ENCODE measurements around the gene RPTOR. TPM values are rescaled to one million over a fixed set of nuclear protein-coding genes. Genes with fewer than 3 reads are reported as not detected.

Gene RPTOR
- total and polyA plus RNA-seq, 2 donors (not counting 3 experiments of a cell fraction or from before 2014, with no cell fraction given): 10.7 to 41.8 TPM

DNA sequence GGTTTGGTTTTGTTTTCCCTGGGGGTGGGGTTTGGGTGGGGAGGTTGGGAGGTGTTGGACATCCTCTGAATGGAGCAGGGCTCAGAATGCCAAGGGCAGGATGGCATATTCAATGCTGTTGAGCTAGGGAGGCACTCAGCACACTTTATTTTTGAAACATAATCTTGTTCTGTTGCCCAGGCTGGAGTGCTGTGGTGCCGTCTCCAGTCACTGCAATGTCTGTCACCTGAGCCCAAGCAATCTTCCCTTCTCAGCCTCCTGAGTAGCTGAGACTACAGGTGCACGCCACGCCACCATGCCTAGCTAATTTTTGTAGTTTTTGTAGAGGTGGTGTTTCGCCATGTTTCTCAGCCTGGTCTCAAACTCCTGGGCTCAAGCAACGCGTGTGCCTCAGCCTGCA, 186.1 kb downstream of the RPTOR start:
- no peak for DNase-seq (ENCODE audit: low read depth, low spot score)
- Histone ChIP-seq H3K27ac (ENCODE audit: insufficient read depth, low read depth, low read length) (no peak overlapping the region), H3K4me2 (ENCODE audit: insufficient read depth, low read length) (no peak overlapping the region), H3K9me3 (replicated peaks; ENCODE audit: control insufficient read depth, insufficient read depth, low read length) (no peaks in the 10 kb centered on the region), H3K9ac (replicated peaks; ENCODE audit: extremely low read depth, insufficient read depth, low read length) (no peak overlapping the region), H3K4me3 (replicated peaks in 1 of 3; ENCODE audit: insufficient read depth in 1 of 3, low read depth in 1 of 3, low read length in 3 of 3) (no peak overlapping the region), H3K36me3 (ENCODE audit: control insufficient read depth in 2 of 2, extremely low read depth in 1 of 2, insufficient read depth in 2 of 2, low read length in 2 of 2) (no peaks in the 10 kb centered on the region), H3K79me2 (ENCODE audit: control insufficient read depth, insufficient read depth, low read length) (no peaks in the 10 kb centered on the region), H4K20me1 (replicated peaks; ENCODE audit: control insufficient read depth, extremely low read depth, insufficient read depth, low read length) (no peaks in the 10 kb centered on the region), H3K9me1 (replicated peaks; ENCODE audit: control insufficient read depth, extremely low read depth, insufficient read depth, low read length) (no peaks in the 10 kb centered on the region), H3K27me3 (ENCODE audit: control insufficient read depth in 2 of 2, insufficient read depth in 2 of 2, low read length in 2 of 2) (no peaks in the 10 kb centered on the region), H2AFZ (ENCODE audit: low read depth, low read length) (no peak overlapping the region), H3K4me1 (ENCODE audit: control insufficient read depth, extremely low read depth, insufficient read depth, low read length) (no peaks in the 10 kb centered on the region)
- intact Hi-C loops (cut with micrococcal nuclease): no loop called here
- POLR2A ChIA-PET: no interaction called here
- TF ChIP-seq POLR2AphosphoS5 (IDR thresholded peaks at IDR 0.05; ENCODE audit: insufficient read depth, low read depth, low read length): no peak
- no peak for TF ChIP-seq FOS (IDR thresholded peaks at IDR 0.05; ENCODE audit: borderline replicate concordance, insufficient read depth, low read length)
- no peak for TF ChIP-seq EZH2 (IDR thresholded peaks at IDR 0.05; ENCODE audit: borderline replicate concordance, low read depth, low read length, severe bottlenecking)
- TF ChIP-seq, protein P1, sequence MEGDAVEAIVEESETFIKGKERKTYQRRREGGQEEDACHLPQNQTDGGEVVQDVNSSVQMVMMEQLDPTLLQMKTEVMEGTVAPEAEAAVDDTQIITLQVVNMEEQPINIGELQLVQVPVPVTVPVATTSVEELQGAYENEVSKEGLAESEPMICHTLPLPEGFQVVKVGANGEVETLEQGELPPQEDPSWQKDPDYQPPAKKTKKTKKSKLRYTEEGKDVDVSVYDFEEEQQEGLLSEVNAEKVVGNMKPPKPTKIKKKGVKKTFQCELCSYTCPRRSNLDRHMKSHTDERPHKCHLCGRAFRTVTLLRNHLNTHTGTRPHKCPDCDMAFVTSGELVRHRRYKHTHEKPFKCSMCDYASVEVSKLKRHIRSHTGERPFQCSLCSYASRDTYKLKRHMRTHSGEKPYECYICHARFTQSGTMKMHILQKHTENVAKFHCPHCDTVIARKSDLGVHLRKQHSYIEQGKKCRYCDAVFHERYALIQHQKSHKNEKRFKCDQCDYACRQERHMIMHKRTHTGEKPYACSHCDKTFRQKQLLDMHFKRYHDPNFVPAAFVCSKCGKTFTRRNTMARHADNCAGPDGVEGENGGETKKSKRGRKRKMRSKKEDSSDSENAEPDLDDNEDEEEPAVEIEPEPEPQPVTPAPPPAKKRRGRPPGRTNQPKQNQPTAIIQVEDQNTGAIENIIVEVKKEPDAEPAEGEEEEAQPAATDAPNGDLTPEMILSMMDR (IDR thresholded peaks at IDR 0.05; ENCODE audit: extremely low read depth in 1 of 2, insufficient read depth in 1 of 2, low read depth in 1 of 2, low read length in 2 of 2): no peak
- TF ChIP-seq GATA2 (IDR thresholded peaks at IDR 0.05; ENCODE audit: insufficient read depth, insufficient read length, low read depth, low read length): no peak
- no peak for TF ChIP-seq POLR2A (IDR thresholded peaks at IDR 0.05; ENCODE audit: low read depth, low read length)
- no peak for TF ChIP-seq MYC (IDR thresholded peaks at IDR 0.05; ENCODE audit: low read depth, low read length)
- TF ChIP-seq, protein P2, sequence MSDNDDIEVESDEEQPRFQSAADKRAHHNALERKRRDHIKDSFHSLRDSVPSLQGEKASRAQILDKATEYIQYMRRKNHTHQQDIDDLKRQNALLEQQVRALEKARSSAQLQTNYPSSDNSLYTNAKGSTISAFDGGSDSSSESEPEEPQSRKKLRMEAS (IDR thresholded peaks at IDR 0.05; ENCODE audit: insufficient read depth, insufficient read length): no peak
- no peak for TF ChIP-seq JUN (IDR thresholded peaks at IDR 0.05; ENCODE audit: borderline replicate concordance, insufficient read depth, insufficient read length, low read depth)
- dilution Hi-C loops (cut with MboI; ENCODE audit: extremely low pct_ligation_motif_present, low sequenced_read_pairs): no loop called here
- CTCF ChIA-PET: no interaction called here
- no peak for FAIRE-seq
- no TSS peak for BruUV-seq (replicated peaks)

All from endothelial cell of umbilical vein (primary cell).